ENCODE results near the gene INTS6.

DNA sequence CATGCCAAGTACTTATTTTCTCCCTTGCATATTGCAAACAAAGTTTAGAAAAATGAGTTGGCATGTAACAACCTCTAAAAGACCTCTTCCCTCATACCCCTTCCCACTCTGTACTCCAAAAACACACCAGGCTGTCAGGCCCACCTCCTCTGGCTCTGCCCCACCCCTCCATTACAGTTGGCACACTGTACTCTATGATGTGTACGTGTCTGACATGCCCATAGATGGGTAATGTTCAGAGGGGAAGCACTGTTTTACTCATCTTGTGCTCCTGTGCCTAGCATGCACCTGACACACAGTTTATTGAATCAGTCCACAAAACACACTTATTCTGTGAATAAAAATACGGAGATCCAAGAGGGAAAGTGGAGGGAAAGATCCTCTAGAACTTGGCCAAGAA lies 67.7 kb downstream of the INTS6 start:
- TF ChIP-seq, protein P1, sequence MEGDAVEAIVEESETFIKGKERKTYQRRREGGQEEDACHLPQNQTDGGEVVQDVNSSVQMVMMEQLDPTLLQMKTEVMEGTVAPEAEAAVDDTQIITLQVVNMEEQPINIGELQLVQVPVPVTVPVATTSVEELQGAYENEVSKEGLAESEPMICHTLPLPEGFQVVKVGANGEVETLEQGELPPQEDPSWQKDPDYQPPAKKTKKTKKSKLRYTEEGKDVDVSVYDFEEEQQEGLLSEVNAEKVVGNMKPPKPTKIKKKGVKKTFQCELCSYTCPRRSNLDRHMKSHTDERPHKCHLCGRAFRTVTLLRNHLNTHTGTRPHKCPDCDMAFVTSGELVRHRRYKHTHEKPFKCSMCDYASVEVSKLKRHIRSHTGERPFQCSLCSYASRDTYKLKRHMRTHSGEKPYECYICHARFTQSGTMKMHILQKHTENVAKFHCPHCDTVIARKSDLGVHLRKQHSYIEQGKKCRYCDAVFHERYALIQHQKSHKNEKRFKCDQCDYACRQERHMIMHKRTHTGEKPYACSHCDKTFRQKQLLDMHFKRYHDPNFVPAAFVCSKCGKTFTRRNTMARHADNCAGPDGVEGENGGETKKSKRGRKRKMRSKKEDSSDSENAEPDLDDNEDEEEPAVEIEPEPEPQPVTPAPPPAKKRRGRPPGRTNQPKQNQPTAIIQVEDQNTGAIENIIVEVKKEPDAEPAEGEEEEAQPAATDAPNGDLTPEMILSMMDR (IDR thresholded peaks at IDR 0.05) = no peak
- TF ChIP-seq POLR2A (IDR thresholded peaks at IDR 0.05) (no peak), POLR2AphosphoS5 (IDR thresholded peaks at IDR 0.05) (no peak)
